ENCODE data around the gene RTP5. TPM values are rescaled to one million over a fixed set of nuclear protein-coding genes. Genes with fewer than 3 reads are reported as not detected.

Gene RTP5
- total and polyA plus RNA-seq, 3 donors from 2014 or later = 0.13 to 0.93 (median 0.47) TPM

GRCh38 chr2:241857041-241857541 is 12.4 kb upstream of the RTP5 start:
- no peaks in the 10 kb centered on the region for H3K9me3 ChIP-seq
- H3K4me3 ChIP-seq = no peak overlapping the region
- intact Hi-C loops (cut with DNase I; ENCODE audit: low total_unique reads) = no loop called here
- H3K27ac ChIP-seq = no peak overlapping the region
- TF ChIP-seq POLR2A (IDR thresholded peaks at IDR 0.05) = no peak
- TF ChIP-seq CTCF (IDR thresholded peaks at IDR 0.05) = no peak
- H3K27me3 ChIP-seq = no peaks in the 10 kb centered on the region
- no peak for DNase-seq
- 90 to 94% methylated on average over 27 of the region's 28 CpGs for whole genome bisulfite sequencing, 2 donors
- no peaks in the 10 kb centered on the region for H3K36me3 ChIP-seq (ENCODE audit: low read depth, missing control alignments)
- peaks cover 21% of the 10 kb centered on the region for H3K4me1 ChIP-seq

DNA sequence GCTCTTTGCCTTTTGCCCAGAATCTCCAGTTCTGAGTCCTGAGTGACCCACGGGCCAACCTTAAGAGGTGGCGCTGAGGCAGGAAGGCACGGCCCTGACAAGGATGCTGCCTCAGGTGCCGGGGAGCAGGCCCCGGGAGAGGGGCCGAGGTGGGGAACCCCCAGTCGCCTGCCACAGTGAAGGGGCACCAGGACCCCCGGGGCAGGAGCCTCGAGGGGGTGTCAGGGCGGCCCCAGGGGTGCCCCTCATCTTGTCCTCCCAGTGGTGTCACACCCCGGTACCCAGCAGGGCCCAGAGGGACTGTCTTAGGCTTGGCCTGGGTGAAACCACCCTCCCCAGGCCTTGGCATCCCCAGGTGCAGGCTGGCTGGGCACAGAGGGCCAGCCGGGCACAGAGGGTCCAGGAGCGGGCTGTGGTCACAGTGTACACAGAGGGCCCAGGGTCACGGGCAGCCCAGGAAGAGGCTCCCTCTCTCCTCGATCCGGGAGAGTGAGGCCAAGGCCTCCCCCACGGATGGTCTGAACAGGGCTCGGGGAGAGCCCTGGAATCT is 11.9 kb upstream of the RTP5 start:
- WGBS, 2 donors = 83 to 97% methylated on average over 10 to 16 of the region's 18 CpGs
- Histone ChIP-seq H3K4me1 (peaks cover 21% of the 10 kb centered on the region), H3K4me3 (no peak overlapping the region), H3K27ac (peak overlapping the region in 1 of 2 donors; percentile 44), H3K36me3 (ENCODE audit: low read depth, missing control alignments) (no peaks in the 10 kb centered on the region), H3K27me3 (no peaks in the 10 kb centered on the region), H3K9me3 (no peaks in the 10 kb centered on the region)
- intact Hi-C loops (cut with DNase I; ENCODE audit: low total_unique reads) = no loop called here
- no peak for DNase-seq
- TF ChIP-seq CTCF (IDR thresholded peaks at IDR 0.05) = no peak

GRCh38 chr2:241858206-241859016 is 11.1 kb upstream of the RTP5 start, which contains the start of gene PDCD1:
Gene PDCD1, minus strand, starts transcription at chr2:241858894. Its CDS starts 56 bp downstream, at chr2:241858838.
- peak; percentile 47 for DNase-seq
- Histone ChIP-seq H3K27ac (peak within 1 kb of the TSS; percentile 88 to 89), H3K4me1 (peaks cover 26% of the 10 kb centered on the region)

GRCh38 chr2:241859017-241859435 is 10.5 kb upstream of the RTP5 start:
- H3K4me3 ChIP-seq = no peak overlapping the region
- no peak for TF ChIP-seq CTCF (IDR thresholded peaks at IDR 0.05)
- TF ChIP-seq POLR2A (IDR thresholded peaks at IDR 0.05) = no peak
- 0 to 55% methylated on average over 2 to 9 of the region's 9 CpGs for WGBS, 2 donors
- H3K36me3 ChIP-seq (ENCODE audit: low read depth, missing control alignments) = no peaks in the 10 kb centered on the region
- intact Hi-C loops (cut with DNase I; ENCODE audit: low total_unique reads) = no loop called here
- H3K4me1 ChIP-seq = peaks cover 27% of the 10 kb centered on the region
- H3K27ac ChIP-seq = peak overlapping the region; percentile 88 to 89
- DNase-seq = no peak
- no peaks in the 10 kb centered on the region for H3K27me3 ChIP-seq
- H3K9me3 ChIP-seq = no peaks in the 10 kb centered on the region

More at GRCh38 chr2:241858206-241859016, 11.1 kb upstream of the RTP5 start, which contains the start of gene PDCD1:
- intact Hi-C loops (cut with DNase I; ENCODE audit: low total_unique reads) = no loop called here
- 80 to 82% methylated on average over 9 to 28 of the region's 28 CpGs for WGBS, 2 donors
- H3K36me3 ChIP-seq (ENCODE audit: low read depth, missing control alignments) = no peaks in the 10 kb centered on the region
- no peaks in the 10 kb centered on the region for H3K27me3 ChIP-seq
- H3K4me3 ChIP-seq = no peak within 1 kb of the TSS
- no peak for TF ChIP-seq CTCF (IDR thresholded peaks at IDR 0.05)
- no peak for TF ChIP-seq POLR2A (IDR thresholded peaks at IDR 0.05)
- H3K9me3 ChIP-seq = no peaks in the 10 kb centered on the region
